ENCODE results near the gene UGT2B11. TPM values are rescaled to one million over a fixed set of nuclear protein-coding genes. Genes with fewer than 3 reads are reported as not detected.
"Not testable (repeated sequence)": the region's sequence is repeated elsewhere in the genome, so short reads cannot be mapped to it uniquely, and the experiment has no call there.

The UGT2B11 gene
- total RNA-seq, 1 donor from 2014 or later, result not detected

DNA sequence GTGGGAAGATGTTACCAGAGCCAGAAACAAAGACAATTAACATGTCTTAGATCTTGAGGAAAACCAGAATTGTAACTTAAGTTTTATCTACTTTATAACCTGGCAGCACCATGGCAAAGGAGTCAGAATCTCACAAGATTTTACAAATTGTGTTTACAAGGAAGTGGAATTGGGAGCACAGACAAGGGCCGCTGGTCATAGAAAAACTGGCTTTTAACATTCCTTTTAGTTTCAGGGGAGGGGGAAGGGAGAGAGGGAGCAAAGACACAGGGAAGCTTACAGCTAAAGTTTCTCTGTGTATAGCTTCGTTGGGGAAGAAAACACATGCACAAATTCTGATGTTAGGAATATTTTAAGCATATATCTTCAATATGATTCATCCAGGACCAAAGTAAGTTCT is 10.3 kb upstream of the UGT2B11 start:
- no peak overlapping the region for H3K4me3 ChIP-seq
- DNase-seq (ENCODE audit: low spot score in 2 of 2), result no peak
- intact Hi-C loops (cut with DNase I), result no loop called here
- no peaks in the 10 kb centered on the region for H3K27me3 ChIP-seq
- H3K27ac ChIP-seq, result no peak overlapping the region
- H3K9me3 ChIP-seq, result no peaks in the 10 kb centered on the region
- TF ChIP-seq, protein P1, sequence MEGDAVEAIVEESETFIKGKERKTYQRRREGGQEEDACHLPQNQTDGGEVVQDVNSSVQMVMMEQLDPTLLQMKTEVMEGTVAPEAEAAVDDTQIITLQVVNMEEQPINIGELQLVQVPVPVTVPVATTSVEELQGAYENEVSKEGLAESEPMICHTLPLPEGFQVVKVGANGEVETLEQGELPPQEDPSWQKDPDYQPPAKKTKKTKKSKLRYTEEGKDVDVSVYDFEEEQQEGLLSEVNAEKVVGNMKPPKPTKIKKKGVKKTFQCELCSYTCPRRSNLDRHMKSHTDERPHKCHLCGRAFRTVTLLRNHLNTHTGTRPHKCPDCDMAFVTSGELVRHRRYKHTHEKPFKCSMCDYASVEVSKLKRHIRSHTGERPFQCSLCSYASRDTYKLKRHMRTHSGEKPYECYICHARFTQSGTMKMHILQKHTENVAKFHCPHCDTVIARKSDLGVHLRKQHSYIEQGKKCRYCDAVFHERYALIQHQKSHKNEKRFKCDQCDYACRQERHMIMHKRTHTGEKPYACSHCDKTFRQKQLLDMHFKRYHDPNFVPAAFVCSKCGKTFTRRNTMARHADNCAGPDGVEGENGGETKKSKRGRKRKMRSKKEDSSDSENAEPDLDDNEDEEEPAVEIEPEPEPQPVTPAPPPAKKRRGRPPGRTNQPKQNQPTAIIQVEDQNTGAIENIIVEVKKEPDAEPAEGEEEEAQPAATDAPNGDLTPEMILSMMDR (IDR thresholded peaks at IDR 0.05), result no peak
- H3K4me1 ChIP-seq, result no peaks in the 10 kb centered on the region
- H3K36me3 ChIP-seq, result no peaks in the 10 kb centered on the region

DNA sequence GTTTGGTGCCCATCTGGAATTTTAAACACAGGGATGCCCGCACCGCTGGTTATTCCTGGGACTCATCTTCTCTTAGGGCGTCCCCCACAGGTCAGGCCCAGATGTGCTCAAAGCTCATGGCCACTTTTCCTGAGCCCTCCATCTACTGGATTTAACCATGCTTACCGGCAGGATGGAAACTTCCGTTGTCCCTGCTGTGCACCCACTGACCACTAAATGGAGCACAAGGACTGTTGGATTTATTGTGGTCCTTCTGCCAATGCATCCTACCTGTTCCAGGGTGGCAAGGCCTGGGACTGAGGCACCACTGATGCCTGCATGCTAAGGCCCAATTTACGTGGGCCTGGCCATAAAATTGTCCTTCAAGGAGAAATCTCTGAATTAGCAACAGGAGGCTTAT is 8.7 kb upstream of the UGT2B11 start:
- DNase-seq (ENCODE audit: low spot score in 2 of 2); H3K36me3 ChIP-seq; H3K9me3 ChIP-seq; H3K4me3 ChIP-seq; intact Hi-C loops (cut with DNase I); H3K4me1 ChIP-seq; H3K27me3 ChIP-seq; H3K27ac ChIP-seq: not testable (repeated sequence)

DNA sequence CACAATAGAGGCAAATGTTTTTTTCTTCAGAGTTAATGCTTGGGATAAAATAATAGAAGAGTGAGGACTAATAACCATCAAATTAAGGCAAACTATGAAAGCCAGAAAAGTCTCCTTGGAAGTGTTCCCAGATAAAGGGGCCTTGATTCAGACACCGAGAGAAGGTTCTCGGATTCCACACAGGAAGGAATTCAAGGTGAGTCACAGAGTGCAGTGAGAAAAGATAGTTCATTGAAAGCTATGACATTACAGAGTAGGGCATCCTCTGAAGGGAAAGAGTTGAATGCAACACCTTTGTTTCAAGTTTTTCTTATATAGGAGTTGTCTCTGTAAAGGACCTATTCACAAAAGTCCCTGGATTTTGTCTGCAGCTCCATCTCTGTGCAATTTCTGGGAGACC is 3.9 kb upstream of the UGT2B11 start:
- H3K36me3 ChIP-seq; H3K4me3 ChIP-seq; H3K27ac ChIP-seq; H3K27me3 ChIP-seq; H3K4me1 ChIP-seq; intact Hi-C loops (cut with DNase I); H3K9me3 ChIP-seq; DNase-seq (ENCODE audit: low spot score in 2 of 2): not testable (repeated sequence)

DNA sequence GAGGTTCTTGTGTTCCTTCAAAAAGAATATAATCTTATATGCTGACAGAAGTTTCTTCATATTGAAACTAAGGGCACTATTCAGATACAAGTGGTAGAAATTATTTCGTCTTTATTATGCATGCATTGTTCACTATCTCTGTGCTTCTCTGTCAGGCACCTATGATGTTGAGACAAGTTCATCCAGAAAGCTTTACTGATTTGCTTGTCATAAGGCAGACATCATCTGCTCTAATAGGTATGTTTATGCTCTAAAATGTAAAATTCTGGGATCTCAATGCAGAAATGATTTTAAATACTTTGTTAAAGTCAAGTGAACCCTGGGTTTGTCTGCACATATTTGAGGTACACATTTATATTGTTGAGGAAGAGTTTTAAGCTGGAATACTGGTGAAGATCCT is 3.6 kb downstream of the UGT2B11 start:
- TF ChIP-seq, protein P1 (IDR thresholded peaks at IDR 0.05), result no peak
- no peak for DNase-seq (ENCODE audit: low spot score in 2 of 2)
- Histone ChIP-seq H3K4me1 (no peaks in the 10 kb centered on the region), H3K36me3 (no peaks in the 10 kb centered on the region), H3K9me3 (no peaks in the 10 kb centered on the region), H3K4me3 (no peak overlapping the region), H3K27me3 (no peaks in the 10 kb centered on the region), H3K27ac (no peak overlapping the region)
- intact Hi-C loops (cut with DNase I), result no loop called here

DNA sequence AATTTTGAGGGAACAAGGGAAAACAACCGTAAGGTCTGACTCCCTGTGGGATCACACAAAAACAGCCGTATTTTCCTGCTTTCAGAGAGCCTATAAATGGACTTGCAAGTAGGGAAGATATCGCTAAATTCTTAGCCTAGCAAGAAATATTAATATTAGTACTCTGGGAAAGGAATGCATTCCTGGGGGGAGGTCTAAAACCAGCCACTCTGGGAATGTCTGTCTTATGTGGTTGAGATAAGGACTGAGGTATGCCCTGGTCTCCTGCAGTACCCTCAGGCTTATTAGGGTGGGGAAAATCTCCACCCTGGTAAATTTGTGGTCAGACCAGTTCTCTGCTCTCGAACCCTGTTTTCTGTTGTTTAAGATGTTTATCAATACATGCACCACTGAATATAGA is 16.0 kb downstream of the UGT2B11 start:
- intact Hi-C loops (cut with DNase I); H3K36me3 ChIP-seq; H3K4me1 ChIP-seq; H3K4me3 ChIP-seq; DNase-seq (ENCODE audit: low spot score in 2 of 2); H3K9me3 ChIP-seq; H3K27me3 ChIP-seq; H3K27ac ChIP-seq: not testable (repeated sequence)

DNA sequence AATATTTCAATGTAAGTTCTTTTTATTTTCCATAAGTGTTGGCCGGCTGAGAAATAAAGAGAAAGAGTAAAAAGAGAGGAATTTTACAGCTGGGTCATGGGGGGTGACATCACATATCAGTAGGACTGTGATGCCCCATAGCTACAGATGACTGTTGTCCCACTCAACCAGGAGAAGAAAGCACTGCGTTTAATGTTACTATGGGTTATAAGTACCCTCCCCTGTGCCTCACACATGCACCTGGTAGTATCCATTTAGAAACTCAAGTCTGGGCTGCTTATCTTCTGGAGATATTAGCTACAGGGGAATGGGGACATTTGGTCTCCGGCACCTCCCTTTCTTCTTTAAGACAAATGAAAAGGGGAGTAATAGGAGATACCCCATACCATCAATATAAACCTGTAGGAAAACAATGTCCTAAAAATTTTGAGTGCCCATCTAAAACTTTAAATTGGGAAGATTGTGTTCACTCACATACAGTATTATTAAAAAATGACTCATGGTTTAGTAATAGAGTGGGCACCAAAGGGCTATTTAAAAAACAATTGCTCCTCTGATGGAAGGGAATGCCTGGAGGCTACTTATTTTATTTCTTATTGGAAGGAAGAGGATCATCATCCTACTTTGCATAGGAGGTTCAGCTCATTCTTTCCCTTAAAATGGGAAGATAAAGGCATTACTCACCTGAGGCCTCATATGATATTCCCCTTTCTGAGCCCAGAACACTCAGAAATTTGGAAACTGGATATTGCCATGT is 18.2 kb downstream of the UGT2B11 start:
- DNase-seq (ENCODE audit: low spot score in 2 of 2), result no peak
- TF ChIP-seq, protein P1 (IDR thresholded peaks at IDR 0.05), result no peak
- H3K27ac ChIP-seq, result no peak overlapping the region
- H3K36me3 ChIP-seq, result no peaks in the 10 kb centered on the region
- H3K9me3 ChIP-seq, result no peaks in the 10 kb centered on the region
- intact Hi-C loops (cut with DNase I), result no loop called here
- no peak overlapping the region for H3K4me3 ChIP-seq
- no peaks in the 10 kb centered on the region for H3K27me3 ChIP-seq
- H3K4me1 ChIP-seq, result no peaks in the 10 kb centered on the region

DNA sequence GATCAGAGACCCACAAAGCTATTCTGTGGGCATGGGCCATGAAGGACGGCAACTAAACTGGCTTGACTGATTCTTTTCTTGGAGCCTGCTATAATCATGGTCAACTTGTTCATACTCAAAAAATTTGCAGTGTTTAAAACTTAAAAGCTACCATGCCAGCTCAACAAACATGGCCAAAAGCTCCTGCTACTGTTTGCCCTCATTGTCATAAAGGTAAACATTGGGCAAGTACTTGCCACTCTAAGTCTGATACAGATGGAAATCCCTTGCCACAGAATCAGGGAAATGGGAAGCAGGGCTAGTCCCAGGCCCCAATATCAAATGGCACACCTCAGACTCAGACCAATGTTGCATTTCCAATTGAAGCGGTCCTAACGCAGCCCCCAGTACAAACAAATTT is 20.4 kb downstream of the UGT2B11 start:
- Histone ChIP-seq H3K4me1 (no peaks in the 10 kb centered on the region), H3K36me3 (no peaks in the 10 kb centered on the region), H3K9me3 (no peaks in the 10 kb centered on the region), H3K4me3 (no peak overlapping the region), H3K27ac (no peak overlapping the region), H3K27me3 (no peaks in the 10 kb centered on the region)
- intact Hi-C loops (cut with DNase I), result no loop called here
- no peak for DNase-seq (ENCODE audit: low spot score in 2 of 2)
- TF ChIP-seq, protein P1 (IDR thresholded peaks at IDR 0.05), result no peak

DNA sequence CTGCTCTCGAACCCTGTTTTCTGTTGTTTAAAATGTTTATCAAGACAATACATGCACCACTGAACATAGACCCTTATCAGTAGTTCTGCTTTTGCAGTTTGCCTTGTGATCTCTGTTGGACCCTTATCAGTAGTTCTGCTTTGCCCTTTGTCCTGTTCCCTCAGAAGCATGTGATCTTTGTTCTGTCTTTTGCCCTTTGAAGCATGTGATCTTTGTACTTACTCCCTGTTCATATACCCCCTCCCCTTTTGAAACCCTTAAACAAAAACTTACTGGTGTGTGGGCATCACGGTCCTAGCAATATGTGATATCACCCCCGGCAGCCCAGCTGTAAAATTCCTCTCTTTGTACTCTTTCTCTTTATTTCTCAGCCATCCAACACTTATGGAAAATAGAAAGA is 22.6 kb downstream of the UGT2B11 start:
- DNase-seq (ENCODE audit: low spot score in 2 of 2); H3K9me3 ChIP-seq; intact Hi-C loops (cut with DNase I); H3K4me1 ChIP-seq; H3K4me3 ChIP-seq; H3K27me3 ChIP-seq; H3K27ac ChIP-seq; H3K36me3 ChIP-seq: not testable (repeated sequence)

DNA sequence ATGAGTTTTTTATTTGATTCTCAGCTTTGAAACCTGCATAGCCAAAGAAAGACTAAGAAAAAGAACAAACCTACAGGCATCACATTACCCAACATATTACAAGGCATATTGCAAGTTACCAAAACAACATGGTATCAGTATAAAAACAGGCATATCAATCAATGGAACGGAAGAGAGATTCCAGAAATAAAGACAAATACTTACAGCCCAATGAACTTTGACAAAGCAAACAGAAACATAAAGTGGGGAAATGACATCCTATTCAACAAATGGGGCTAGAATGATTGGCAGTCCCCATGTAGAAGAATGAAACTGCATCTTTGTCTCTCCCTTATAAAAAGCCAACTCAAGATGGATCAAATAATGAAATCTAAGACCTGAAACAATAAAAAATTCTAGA is 23.9 kb downstream of the UGT2B11 start:
- H3K4me1 ChIP-seq; intact Hi-C loops (cut with DNase I); H3K4me3 ChIP-seq; H3K9me3 ChIP-seq; H3K36me3 ChIP-seq; DNase-seq (ENCODE audit: low spot score in 2 of 2); H3K27me3 ChIP-seq; H3K27ac ChIP-seq: not testable (repeated sequence)

DNA sequence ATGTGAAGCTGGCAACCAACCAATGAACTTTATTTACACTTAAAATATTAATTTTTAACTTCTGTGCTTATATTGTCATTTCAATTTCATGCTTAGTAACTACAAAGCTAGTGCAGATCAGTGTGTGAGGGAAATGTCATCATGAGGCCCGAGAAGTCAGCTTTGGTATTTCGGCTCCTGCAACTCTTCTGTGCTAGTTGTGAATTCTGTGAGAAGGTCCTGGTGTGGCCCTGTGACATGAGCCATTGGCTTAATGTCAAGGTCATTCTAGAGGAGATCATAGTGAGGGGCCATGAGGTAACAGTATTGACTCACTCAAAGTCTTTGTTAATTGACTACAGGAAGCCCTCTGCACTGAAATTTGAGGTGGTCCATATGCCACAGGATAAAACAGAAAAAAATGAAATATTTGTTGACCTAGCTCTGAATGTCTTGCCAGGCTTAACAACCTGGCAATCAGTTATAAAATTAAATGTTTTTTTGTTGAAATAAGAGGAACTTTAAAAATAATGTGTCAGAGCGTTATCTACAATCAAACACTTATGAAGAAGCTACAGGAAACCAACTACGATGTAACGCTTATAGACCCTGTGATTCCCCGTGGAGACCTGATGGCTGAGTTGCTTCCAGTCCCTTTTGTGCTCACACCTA is 32.9 kb downstream of the UGT2B11 start:
- intact Hi-C loops (cut with DNase I); H3K4me3 ChIP-seq; DNase-seq (ENCODE audit: low spot score in 2 of 2); H3K4me1 ChIP-seq; H3K27me3 ChIP-seq; H3K27ac ChIP-seq; H3K9me3 ChIP-seq; H3K36me3 ChIP-seq: not testable (repeated sequence)
